Lower leg skin (tissue), 3 donors: ENCODE results near the gene C11orf71.

Source experiments
- CTCF ChIP-seq, 3 donors: fragments of 450-650 bp; IDR thresholded peaks; one replicate each; pipeline ENCODE4 v1.5.1; 2016; ENCODE audit warnings: antibody characterized with exemption in 3 of 3, mild to moderate bottlenecking in 3 of 3, moderate library complexity in 2 of 3
- POLR2A ChIP-seq, 2 donors: fragments of 450-650 bp; IDR thresholded peaks; one replicate each; pipeline ENCODE4 v1.6.1; 2016 to 2017; ENCODE audit warnings: antibody characterized with exemption in 2 of 2, mild to moderate bottlenecking in 1 of 2, moderate library complexity in 1 of 2

- no peak for TF ChIP-seq POLR2A (IDR thresholded peaks at IDR 0.05)
- TF ChIP-seq CTCF (IDR thresholded peaks at IDR 0.05) = no peak
Measured at GRCh38 chr11:114416441-114416961, 16.2 kb upstream of the C11orf71 start.
